ENCODE data around the gene HRH1. TPM values are rescaled to one million over a fixed set of nuclear protein-coding genes. Genes with fewer than 3 reads are reported as not detected.
A peak's percentile ranks its signal among the peaks of the same experiment; 100 is the strongest.

HRH1 gene
- total RNA-seq, 2 experiments from 2014 or later, result 0.18 to 0.29 TPM

GRCh38 chr3:11297126-11297525 is 142.8 kb downstream of the HRH1 start:
- Mint-ChIP-seq H3K9me3 (ENCODE audit: insufficient read depth) (no peaks in the 10 kb centered on the region), H3K27ac (no peak overlapping the region), H3K4me3 (no peak overlapping the region), H3K27me3 (ENCODE audit: low read depth) (no peaks in the 10 kb centered on the region), H3K36me3 (ENCODE audit: low read depth) (peaks cover 42% of the 10 kb centered on the region), H3K4me1 (ENCODE audit: low read depth) (peaks cover 18% of the 10 kb centered on the region)
- POLR2A ChIA-PET, result interaction anchor here (0.7 kb wide), 1 partner anchor 24 kb away, joined by 3 read pairs; the partner anchor contains the start of gene ATG7
- no peak for ATAC-seq
- CTCF ChIA-PET, result interaction anchor here (0.7 to 2.3 kb wide), 8 partner anchors 9 to 61 kb away, joined by 3 to 6 read pairs (median 3); partner anchors contain the start of gene ATG7
- DNase-seq, result no peak

GRCh38 chr3:11300970-11301369 is 146.7 kb downstream of the HRH1 start:
- Mint-ChIP-seq H3K27ac (peak overlapping the region; percentile 43), H3K4me3 (no peak overlapping the region), H3K36me3 (ENCODE audit: low read depth) (peaks cover 63% of the 10 kb centered on the region), H3K4me1 (ENCODE audit: low read depth) (peaks cover 26% of the 10 kb centered on the region), H3K9me3 (ENCODE audit: insufficient read depth) (no peaks in the 10 kb centered on the region), H3K27me3 (ENCODE audit: low read depth) (no peaks in the 10 kb centered on the region)
- peak; percentile 39 for DNase-seq
- ChIA-PET CTCF (interaction anchor here (0.7 to 1.3 kb wide), 4 partner anchors 10 to 40 kb away, joined by 3 read pairs; no protein-coding TSS in a partner anchor), POLR2A (interaction anchor here (1.3 to 1.7 kb wide), 2 partner anchors 10 to 29 kb away, joined by 3 to 6 read pairs; partner anchors contain the start of gene ATG7)
- ATAC-seq, result peak; percentile 87

GRCh38 chr3:11302444-11302843 is 148.2 kb downstream of the HRH1 start:
- Mint-ChIP-seq H3K4me1 (ENCODE audit: low read depth) (peaks cover 41% of the 10 kb centered on the region), H3K27ac (no peak overlapping the region), H3K36me3 (ENCODE audit: low read depth) (peaks cover 67% of the 10 kb centered on the region), H3K9me3 (ENCODE audit: insufficient read depth) (no peaks in the 10 kb centered on the region), H3K4me3 (no peak overlapping the region), H3K27me3 (ENCODE audit: low read depth) (no peaks in the 10 kb centered on the region)
- no peak for DNase-seq
- no peak for ATAC-seq
- CTCF ChIA-PET, result interaction anchor here (1.1 to 2.3 kb wide), 3 partner anchors 32 to 64 kb away, joined by 3 to 7 read pairs (median 3); no protein-coding TSS in a partner anchor
- POLR2A ChIA-PET, result no interaction called here

GRCh38 chr3:11304175-11304574 is 149.9 kb downstream of the HRH1 start:
- DNase-seq (no peak), ATAC-seq (no peak)
- ChIA-PET CTCF (no interaction called here), POLR2A (no interaction called here)
- Mint-ChIP-seq H3K27ac (no peak overlapping the region), H3K27me3 (ENCODE audit: low read depth) (no peaks in the 10 kb centered on the region), H3K4me3 (no peak overlapping the region), H3K9me3 (ENCODE audit: insufficient read depth) (no peaks in the 10 kb centered on the region), H3K36me3 (ENCODE audit: low read depth) (peaks cover 72% of the 10 kb centered on the region), H3K4me1 (ENCODE audit: low read depth) (peaks cover 43% of the 10 kb centered on the region)

- Mint-ChIP-seq H3K9me3 (ENCODE audit: insufficient read depth) (no peaks in the 10 kb centered on the region), H3K27me3 (ENCODE audit: low read depth) (no peaks in the 10 kb centered on the region), H3K4me3 (no peak overlapping the region), H3K36me3 (ENCODE audit: low read depth) (peaks cover 70% of the 10 kb centered on the region), H3K4me1 (ENCODE audit: low read depth) (peaks cover 39% of the 10 kb centered on the region), H3K27ac (no peak overlapping the region)
- DNase-seq, result no peak
- POLR2A ChIA-PET, result interaction anchor here (1.5 kb wide), 1 partner anchor 18 kb away, joined by 3 read pairs; no protein-coding TSS in a partner anchor
- ATAC-seq, result no peak
- CTCF ChIA-PET, result interaction anchor here (1.1 to 2.5 kb wide), 4 partner anchors 9 to 69 kb away, joined by 4 to 18 read pairs (median 6); no protein-coding TSS in a partner anchor
These were observed 151.2 kb downstream of the HRH1 start for GRCh38 chr3:11305509-11305908.

GRCh38 chr3:11306817-11307589 is 152.7 kb downstream of the HRH1 start:
- H3K27ac Mint-ChIP-seq, result peak overlapping the region; percentile 83
- peaks cover 67% of the 10 kb centered on the region for H3K36me3 Mint-ChIP-seq (ENCODE audit: low read depth)
- POLR2A ChIA-PET, result interaction anchor here (1.5 to 2.0 kb wide), 3 partner anchors 16 to 34 kb away, joined by 3 to 10 read pairs (median 8); partner anchors contain the start of gene ATG7
- no peaks in the 10 kb centered on the region for H3K27me3 Mint-ChIP-seq (ENCODE audit: low read depth)
- ATAC-seq (peak; percentile 89), DNase-seq (peak; percentile 59)
- CTCF ChIA-PET, result interaction anchor here (0.8 to 2.5 kb wide), 6 partner anchors 10 to 81 kb away, joined by 3 to 18 read pairs (median 6); partner anchors contain the start of gene ATG7
- H3K9me3 Mint-ChIP-seq (ENCODE audit: insufficient read depth), result no peaks in the 10 kb centered on the region
- H3K4me3 Mint-ChIP-seq, result no peak overlapping the region
- peaks cover 29% of the 10 kb centered on the region for H3K4me1 Mint-ChIP-seq (ENCODE audit: low read depth)

GRCh38 chr3:11307830-11308432 is 153.6 kb downstream of the HRH1 start:
- ChIA-PET CTCF (interaction anchor here (2.9 kb wide), 1 partner anchor 27 kb away, joined by 6 read pairs; no protein-coding TSS in a partner anchor), POLR2A (interaction anchor here (1.9 to 2.0 kb wide), 2 partner anchors 19 to 35 kb away, joined by 8 to 10 read pairs; partner anchors contain the start of gene ATG7)
- DNase-seq (no peak), ATAC-seq (no peak)
- Mint-ChIP-seq H3K9me3 (ENCODE audit: insufficient read depth) (no peaks in the 10 kb centered on the region), H3K4me3 (no peak overlapping the region), H3K27ac (peak overlapping the region; percentile 83), H3K36me3 (ENCODE audit: low read depth) (peaks cover 61% of the 10 kb centered on the region), H3K4me1 (ENCODE audit: low read depth) (peaks cover 29% of the 10 kb centered on the region), H3K27me3 (ENCODE audit: low read depth) (no peaks in the 10 kb centered on the region)

- no peaks in the 10 kb centered on the region for H3K9me3 Mint-ChIP-seq (ENCODE audit: insufficient read depth)
- ATAC-seq (no peak), DNase-seq (no peak)
- H3K4me1 Mint-ChIP-seq (ENCODE audit: low read depth), result peaks cover 24% of the 10 kb centered on the region
- POLR2A ChIA-PET, result no interaction called here
- CTCF ChIA-PET, result interaction anchor here (1.2 to 2.9 kb wide), 2 partner anchors 23 to 24 kb away, joined by 3 to 6 read pairs; no protein-coding TSS in a partner anchor
- H3K27me3 Mint-ChIP-seq (ENCODE audit: low read depth), result no peaks in the 10 kb centered on the region
- H3K36me3 Mint-ChIP-seq (ENCODE audit: low read depth), result peaks cover 59% of the 10 kb centered on the region
- H3K4me3 Mint-ChIP-seq, result no peak overlapping the region
- H3K27ac Mint-ChIP-seq, result no peak overlapping the region
These were observed 156.0 kb downstream of the HRH1 start for GRCh38 chr3:11310258-11310657.

- Mint-ChIP-seq H3K4me3 (no peak overlapping the region), H3K36me3 (ENCODE audit: low read depth) (peaks cover 59% of the 10 kb centered on the region), H3K27me3 (ENCODE audit: low read depth) (no peaks in the 10 kb centered on the region), H3K9me3 (ENCODE audit: insufficient read depth) (no peaks in the 10 kb centered on the region), H3K4me1 (ENCODE audit: low read depth) (peaks cover 6% of the 10 kb centered on the region), H3K27ac (no peak overlapping the region)
- CTCF ChIA-PET, result interaction anchor here (1.6 kb wide), 1 partner anchor 11 kb away, joined by 4 read pairs; no protein-coding TSS in a partner anchor
- no peak for DNase-seq
- POLR2A ChIA-PET, result no interaction called here
- no peak for ATAC-seq
These were observed 157.9 kb downstream of the HRH1 start for GRCh38 chr3:11312166-11312565.

Measured in activated CD8-positive, alpha-beta T cell treated with anti-CD3 and anti-CD28 coated beads, Interleukin-2, amount 10 ng/mL, durations not matched to agents 7 days and 5 days (primary cell).